Measurements from ENCODE around the gene NPW. TPM values are rescaled to one million over a fixed set of nuclear protein-coding genes. Genes with fewer than 3 reads are reported as not detected.
A peak's percentile ranks its signal among the peaks of the same experiment; 100 is the strongest.

The NPW gene
- total RNA-seq, 2 donors from 2014 or later = 1.8 to 3.6 TPM

- H3K27ac ChIP-seq = peak overlapping the region; percentile 52 to 77
- intact Hi-C loops (cut with DNase I) = no loop called here
- TF ChIP-seq POLR2AphosphoS5 (IDR thresholded peaks at IDR 0.05) (peak; percentile 44), POLR2A (IDR thresholded peaks at IDR 0.05) (no peak)
- H3K9me3 ChIP-seq = no peaks in the 10 kb centered on the region
- peak overlapping the region; percentile 15 to 35 for H3K4me3 ChIP-seq
- no peaks in the 10 kb centered on the region for H3K4me1 ChIP-seq (replicated peaks)
- peak; percentile 66 for DNase-seq (ENCODE audit: low spot score)
- H3K36me3 ChIP-seq = peaks cover 11 to 13% of the 10 kb centered on the region in 2 donors
- 71% methylated on average over 37 of the region's 37 CpGs for WGBS
- H3K27me3 ChIP-seq (replicated peaks; ENCODE audit: insufficient read depth) = no peaks in the 10 kb centered on the region
Observed at GRCh38 chr16:1978476-1979120, 41.0 kb upstream of the NPW start.

GRCh38 chr16:1979271-1980029 lies 40.1 kb upstream of the NPW start:
- H3K27ac ChIP-seq = peak overlapping the region; percentile 52 to 77
- intact Hi-C loops (cut with DNase I) = no loop called here
- peak; percentile 75 for DNase-seq (ENCODE audit: low spot score)
- H3K4me1 ChIP-seq (replicated peaks) = no peaks in the 10 kb centered on the region
- no peaks in the 10 kb centered on the region for H3K9me3 ChIP-seq
- H3K27me3 ChIP-seq (replicated peaks; ENCODE audit: insufficient read depth) = no peaks in the 10 kb centered on the region
- WGBS = 47% methylated on average over 70 of the region's 70 CpGs
- peaks cover 11% of the 10 kb centered on the region in 2 donors for H3K36me3 ChIP-seq
- peak overlapping the region; percentile 15 to 35 for H3K4me3 ChIP-seq
- no peak for TF ChIP-seq POLR2A (IDR thresholded peaks at IDR 0.05)
- no peak for TF ChIP-seq CTCF (IDR thresholded peaks at IDR 0.05)
- peak; percentile 26 for TF ChIP-seq POLR2AphosphoS5 (IDR thresholded peaks at IDR 0.05)

- Histone ChIP-seq H3K4me1 (replicated peaks) (no peaks in the 10 kb centered on the region), H3K36me3 (peaks cover 9 to 11% of the 10 kb centered on the region in 2 donors), H3K9me3 (no peaks in the 10 kb centered on the region), H3K4me3 (no peak overlapping the region), H3K27ac (no peak overlapping the region), H3K27me3 (replicated peaks; ENCODE audit: insufficient read depth) (no peaks in the 10 kb centered on the region)
- no peak for DNase-seq (ENCODE audit: low spot score)
- WGBS = 11% methylated on average over 40 of the region's 53 CpGs
- intact Hi-C loops (cut with DNase I) = no loop called here
- TF ChIP-seq POLR2AphosphoS5 (IDR thresholded peaks at IDR 0.05) (no peak), POLR2A (IDR thresholded peaks at IDR 0.05) (no peak), CTCF (IDR thresholded peaks at IDR 0.05) (no peak)
Observed at GRCh38 chr16:1980030-1980769, 39.4 kb upstream of the NPW start.

GRCh38 chr16:1980770-1981087 lies 38.9 kb upstream of the NPW start:
- intact Hi-C loops (cut with DNase I) = no loop called here
- Histone ChIP-seq H3K27ac (no peak overlapping the region), H3K27me3 (replicated peaks; ENCODE audit: insufficient read depth) (no peaks in the 10 kb centered on the region), H3K4me1 (replicated peaks) (no peaks in the 10 kb centered on the region), H3K4me3 (no peak overlapping the region), H3K9me3 (no peaks in the 10 kb centered on the region), H3K36me3 (peaks cover 6 to 7% of the 10 kb centered on the region in 2 donors)
- TF ChIP-seq CTCF (IDR thresholded peaks at IDR 0.05) = no peak
- no peak for TF ChIP-seq POLR2AphosphoS5 (IDR thresholded peaks at IDR 0.05)
- TF ChIP-seq POLR2A (IDR thresholded peaks at IDR 0.05) = no peak
- no peak for DNase-seq (ENCODE audit: low spot score)
- WGBS = 32% methylated on average over 14 of the region's 16 CpGs

- intact Hi-C loops (cut with DNase I) = no loop called here
- no peak within 1 kb of the TSS for H3K27ac ChIP-seq
- peaks cover 2 to 8% of the 10 kb centered on the region in 2 donors for H3K36me3 ChIP-seq
- TF ChIP-seq POLR2AphosphoS5 (IDR thresholded peaks at IDR 0.05) (no peak), POLR2A (IDR thresholded peaks at IDR 0.05) (no peak), CTCF (IDR thresholded peaks at IDR 0.05) (no peak)
- WGBS = 34% methylated on average over 6 of the region's 6 CpGs
- no peaks in the 10 kb centered on the region for H3K27me3 ChIP-seq (replicated peaks; ENCODE audit: insufficient read depth)
- H3K9me3 ChIP-seq = no peaks in the 10 kb centered on the region
- DNase-seq (ENCODE audit: low spot score) = no peak
- no peaks in the 10 kb centered on the region for H3K4me1 ChIP-seq (replicated peaks)
- no peak within 1 kb of the TSS for H3K4me3 ChIP-seq
Observed at GRCh38 chr16:1981398-1981836, 38.2 kb upstream of the NPW start, which contains the start of gene NOXO1. Gene NOXO1 (minus strand): TSS chr16:1981469. CDS start chr16:1981179, 290 bp downstream.
